B cell (primary cell): ENCODE measurements around the gene ACSS1. TPM values are rescaled to one million over a fixed set of nuclear protein-coding genes. Genes with fewer than 3 reads are reported as not detected.

Experiments used
- ATAC-seq: fragments of 200-7000 bp; cut with Tn5 transposase; one replicate; pipeline ENCODE4 v1.10.0; 2021; ENCODE audit warnings: low read depth, mild to moderate bottlenecking, moderate number of reproducible peaks, moderate library complexity
- CTCF ChIA-PET: fragments of 350-600 bp; sonication (Branson Sonifier 250); formaldehyde crosslinking; loops from one replicate; lab custom pipeline; 2021; ENCODE audit warnings: antibody characterized with exemption, inconsistent platforms; lab: Charles Lee
- POLR2A ChIA-PET: fragments of 350-600 bp; sonication (Branson Sonifier 250); formaldehyde crosslinking; loops from one replicate; lab custom pipeline; 2021; ENCODE audit warnings: antibody characterized with exemption; lab: Charles Lee
- DNase-seq: peaks from one replicate; pipeline ENCODE4 v3.0.0; 2013
- H2AFZ ChIP-seq: 2 replicates; pipeline ENCODE4 v1.6.1; 2012; ENCODE audit warnings: mild to moderate bottlenecking, low read depth, low read length; ENCODE audit not compliant: insufficient read depth, poor library complexity, severe bottlenecking
- H3K27ac ChIP-seq, 2 donors: 1 replicate in 1 of 2; 2 replicates in 1 of 2; pipeline ENCODE4 v1.5.1; 2012 to 2013; ENCODE audit warnings: low read length in 2 of 2, mild to moderate bottlenecking in 2 of 2, moderate library complexity in 1 of 2
- H3K27me3 ChIP-seq, 4 experiments: fragments of 200-600 bp in 1 of 4; sonication (generic) in 1 of 4; replicated peaks in 1 of 4; 1 replicate in 2 of 4; 2 replicates in 2 of 4; pipeline versions ENCODE4 v1.6.1 to v1.7.0; 2013 to 2016; ENCODE audit warnings: low read length in 3 of 4, mild to moderate bottlenecking in 2 of 4, mixed read lengths in 1 of 4, moderate library complexity in 1 of 4; ENCODE audit not compliant: insufficient read depth in 4 of 4, control insufficient read depth in 3 of 4; ENCODE audit errors: control extremely low read depth in 1 of 4
- H3K36me3 ChIP-seq, 2 experiments: replicated peaks in 1 of 2; 1 replicate in 1 of 2; 2 replicates in 1 of 2; pipeline versions ENCODE4 v1.6.1 to v1.7.1; 2013; ENCODE audit warnings: low read length in 1 of 2; ENCODE audit not compliant: insufficient read depth in 2 of 2, control insufficient read depth in 1 of 2; ENCODE audit errors: control extremely low read depth in 1 of 2, extremely low read depth in 1 of 2
- H3K4me1 ChIP-seq, 2 donors: fragments of 200-600 bp in 1 of 2; sonication (generic) in 1 of 2; 1 replicate in 1 of 2; 2 replicates in 1 of 2; pipeline versions ENCODE4 v1.5.1 to v1.6.1; 2013 to 2017; ENCODE audit warnings: low read length in 2 of 2; ENCODE audit not compliant: control insufficient read depth in 2 of 2, insufficient read depth in 2 of 2
- H3K4me2 ChIP-seq: replicated peaks from 2 replicates; pipeline ENCODE3; 2012; ENCODE audit warnings: mild to moderate bottlenecking, low read depth, low read length; ENCODE audit not compliant: poor library complexity, severe bottlenecking
- H3K4me3 ChIP-seq, 5 experiments: fragments of 200-600 bp in 1 of 5; sonication (generic) in 1 of 5; 1 replicate in 3 of 5; 2 replicates in 2 of 5; pipeline versions ENCODE4 v1.5.1 to v1.7.0; 2011 to 2016; ENCODE audit warnings: low read length in 4 of 5, mild to moderate bottlenecking in 4 of 5, low read depth in 2 of 5, control low read depth in 1 of 5, moderate library complexity in 1 of 5; ENCODE audit not compliant: insufficient read depth in 1 of 5; ENCODE audit errors: control extremely low read depth in 1 of 5, extremely low read depth in 1 of 5
- H3K79me2 ChIP-seq: fragments of 200-600 bp; sonication (generic); one replicate; pipeline ENCODE4 v1.6.0; 2016; ENCODE audit warnings: low read length; ENCODE audit not compliant: control insufficient read depth, insufficient read depth
- H3K9ac ChIP-seq: fragments of 200-600 bp; sonication (generic); 2 replicates; pipeline ENCODE4 v1.6.1; 2017; ENCODE audit warnings: mild to moderate bottlenecking, low read length, moderate library complexity
- H3K9me3 ChIP-seq, 3 donors: one replicate each; pipeline versions ENCODE4 v1.6.1 to v1.7.1; 2013; ENCODE audit warnings: low read length in 2 of 3; ENCODE audit not compliant: control insufficient read depth in 2 of 3, insufficient read depth in 1 of 3; ENCODE audit errors: control extremely low read depth in 1 of 3
- H4K20me1 ChIP-seq: 2 replicates; pipeline ENCODE4 v1.6.0; 2012; ENCODE audit warnings: mild to moderate bottlenecking, low read length; ENCODE audit not compliant: insufficient read depth, control insufficient read depth, poor library complexity, severe bottlenecking
- H3K27ac Mint-ChIP-seq: one replicate; pipeline ENCODE4 v1.8.0; 2021; ENCODE audit warnings: mixed read lengths
- H3K27me3 Mint-ChIP-seq: one replicate; pipeline ENCODE4 v1.8.0; 2021; ENCODE audit warnings: mixed read lengths
- H3K4me1 Mint-ChIP-seq: one replicate; pipeline ENCODE4 v1.8.0; 2021; ENCODE audit warnings: mixed read lengths
- H3K4me3 Mint-ChIP-seq: one replicate; pipeline ENCODE4 v1.8.0; 2021; ENCODE audit warnings: mixed read lengths
- H3K9me3 Mint-ChIP-seq: one replicate; pipeline ENCODE4 v1.8.0; 2022; ENCODE audit warnings: mixed read lengths; ENCODE audit not compliant: insufficient read depth
- EZH2 ChIP-seq: IDR thresholded peaks from 2 replicates; pipeline ENCODE4 v1.6.1; 2012; ENCODE audit warnings: borderline replicate concordance, low read depth, mild to moderate bottlenecking, moderate library complexity, low read length; ENCODE audit not compliant: insufficient read depth, poor library complexity, severe bottlenecking
- WGBS: methylation state at CpG from one replicate; pipeline ENCODE4 v1.1.5; 2013; ENCODE audit warnings: missing lambda C conversion rate; ENCODE audit not compliant: insufficient coverage; 5-methylcytosine and 5-hydroxymethylcytosine counted together
- intact Hi-C: fragments of 100-400 bp; cut with micrococcal nuclease; formaldehyde crosslinking; loops from one replicate; pipeline ENCODE4 v1.10.0; 2022
- polyA plus RNA-seq: library from polyadenylated mRNA; depleted of rRNA; stranded (reverse); fragments of >200 nt; gene quantifications from 2 replicates; pipeline ENCODE4 v1.2.3, GENCODE V29; 2012
- total RNA-seq, 2 donors: library from RNA; stranded (reverse); fragments of 120-200 nt in 1 of 2; gene quantifications; 1 replicate in 1 of 2; 2 replicates in 1 of 2; pipeline versions ENCODE4 v1.2.3 to v1.2.4, GENCODE V29; 2013 to 2022
- TF ChIP-seq, protein P1 (sequence below): fragments of 200-600 bp; IDR thresholded peaks from one replicate; pipeline ENCODE4 v1.8.0; 2022; ENCODE audit warnings: antibody characterized with exemption, mild to moderate bottlenecking

The ACSS1 gene
- total and polyA plus RNA-seq, 2 donors (not counting 1 experiment from before 2014, with no cell fraction given), result 82.7 to 95.5 TPM

DNA sequence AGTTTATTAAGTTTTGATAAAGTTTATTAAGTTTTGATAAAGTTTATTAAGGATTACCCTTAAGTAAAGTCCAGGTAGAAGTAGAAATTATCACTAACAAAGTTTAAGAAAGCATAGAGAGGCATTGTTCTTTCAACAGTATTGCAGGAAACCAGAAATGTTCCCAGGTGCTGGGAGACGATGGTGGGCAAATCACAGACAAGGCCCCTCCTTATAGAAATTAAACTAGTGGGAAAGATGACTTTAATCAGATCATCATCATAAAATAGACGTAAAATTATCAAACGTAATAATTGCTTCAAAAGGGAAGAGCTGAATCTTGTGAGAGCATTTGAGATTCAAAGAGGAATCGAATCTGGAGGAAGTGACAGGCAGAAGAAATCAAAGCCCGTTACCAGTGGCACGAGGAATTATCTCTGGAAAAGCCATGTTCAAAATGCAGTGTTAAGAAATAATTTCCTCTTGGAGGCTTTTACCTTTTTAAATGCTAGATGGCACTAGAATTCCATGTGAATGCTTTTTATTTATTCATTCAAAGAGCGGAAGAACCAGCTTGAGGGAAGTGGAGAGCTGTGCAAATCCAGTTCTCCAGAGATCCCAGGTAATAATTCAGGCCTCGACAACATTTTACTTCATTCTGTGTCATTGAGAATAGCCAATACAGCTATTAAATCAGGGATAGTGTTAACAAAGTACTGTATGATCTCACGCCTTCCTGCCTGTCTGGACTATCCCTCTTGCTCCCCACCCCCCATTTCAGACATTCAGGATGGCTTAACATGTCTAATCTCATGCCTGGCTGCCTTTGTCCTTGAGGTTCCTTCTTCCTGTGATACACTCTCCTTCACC, 64.4 kb downstream of the ACSS1 start:
- Histone ChIP-seq H4K20me1 (no peaks in the 10 kb centered on the region), H3K27me3 (no peaks in the 10 kb centered on the region), H3K4me1 (peaks cover 15 to 29% of the 10 kb centered on the region in 2 donors), H3K9me3 (no peaks in the 10 kb centered on the region), H3K9ac (peak overlapping the region; percentile 93), H3K4me2 (peak overlapping the region; percentile 92), H3K27ac (peak overlapping the region; percentile 93 to 98), H3K79me2 (peaks cover 35% of the 10 kb centered on the region), H2AFZ (peak overlapping the region; percentile 90), H3K4me3 (peak overlapping the region; percentile 73 to 96 (median 84)), H3K36me3 (no peaks in the 10 kb centered on the region)
- intact Hi-C loops, result no loop called here
- peak overlapping the region; percentile 97 for H3K27ac Mint-ChIP-seq
- ChIA-PET POLR2A (interaction anchor here (1.9 to 2.4 kb wide), 3 partner anchors 64 to 69 kb away, joined by 6 to 11 read pairs (median 7); partner anchors contain the start of gene ACSS1), CTCF (interaction anchor here (0.7 to 9.8 kb wide), 20 partner anchors 11 to 414 kb away, joined by 3 to 250 read pairs (median 4); partner anchors contain the start of genes ACSS1, ENTPD6 and GINS1)
- H3K9me3 Mint-ChIP-seq, result no peaks in the 10 kb centered on the region
- peaks cover 46% of the 10 kb centered on the region for H3K4me1 Mint-ChIP-seq
- TF ChIP-seq EZH2, result no peak
- TF ChIP-seq, protein P1, sequence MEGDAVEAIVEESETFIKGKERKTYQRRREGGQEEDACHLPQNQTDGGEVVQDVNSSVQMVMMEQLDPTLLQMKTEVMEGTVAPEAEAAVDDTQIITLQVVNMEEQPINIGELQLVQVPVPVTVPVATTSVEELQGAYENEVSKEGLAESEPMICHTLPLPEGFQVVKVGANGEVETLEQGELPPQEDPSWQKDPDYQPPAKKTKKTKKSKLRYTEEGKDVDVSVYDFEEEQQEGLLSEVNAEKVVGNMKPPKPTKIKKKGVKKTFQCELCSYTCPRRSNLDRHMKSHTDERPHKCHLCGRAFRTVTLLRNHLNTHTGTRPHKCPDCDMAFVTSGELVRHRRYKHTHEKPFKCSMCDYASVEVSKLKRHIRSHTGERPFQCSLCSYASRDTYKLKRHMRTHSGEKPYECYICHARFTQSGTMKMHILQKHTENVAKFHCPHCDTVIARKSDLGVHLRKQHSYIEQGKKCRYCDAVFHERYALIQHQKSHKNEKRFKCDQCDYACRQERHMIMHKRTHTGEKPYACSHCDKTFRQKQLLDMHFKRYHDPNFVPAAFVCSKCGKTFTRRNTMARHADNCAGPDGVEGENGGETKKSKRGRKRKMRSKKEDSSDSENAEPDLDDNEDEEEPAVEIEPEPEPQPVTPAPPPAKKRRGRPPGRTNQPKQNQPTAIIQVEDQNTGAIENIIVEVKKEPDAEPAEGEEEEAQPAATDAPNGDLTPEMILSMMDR, result no peak
- ATAC-seq (no peak), DNase-seq (peak; percentile 30)
- no peaks in the 10 kb centered on the region for H3K27me3 Mint-ChIP-seq
- peak overlapping the region; percentile 96 for H3K4me3 Mint-ChIP-seq
- 54% methylated on average over 6 of the region's 9 CpGs for WGBS
